Measurements from ENCODE around the gene GDI1. TPM values are rescaled to one million over a fixed set of nuclear protein-coding genes. Genes with fewer than 3 reads are reported as not detected.
"Not testable (repeated sequence)": the region's sequence is repeated elsewhere in the genome, so short reads cannot be mapped to it uniquely, and the experiment has no call there.

The GDI1 gene
- total RNA-seq: 82.6 TPM
- long read RNA-seq, transcript GDI1-204 (11 exons, 2,474 nt): major isoform, 25 of 35 reads
- long read RNA-seq, partial matches to known transcripts: 5 of 35 reads
- long read RNA-seq, other reads (novel, unspliced or antisense): 4 of 35 reads

- DNase-seq (ENCODE audit: low spot score): no peak
Measured at GRCh38 chrX:154436983-154437752, at the start of gene GDI1. Gene GDI1, plus strand, starts transcription at chrX:154437154. Its CDS starts 101 bp downstream, at chrX:154437255.

DNA sequence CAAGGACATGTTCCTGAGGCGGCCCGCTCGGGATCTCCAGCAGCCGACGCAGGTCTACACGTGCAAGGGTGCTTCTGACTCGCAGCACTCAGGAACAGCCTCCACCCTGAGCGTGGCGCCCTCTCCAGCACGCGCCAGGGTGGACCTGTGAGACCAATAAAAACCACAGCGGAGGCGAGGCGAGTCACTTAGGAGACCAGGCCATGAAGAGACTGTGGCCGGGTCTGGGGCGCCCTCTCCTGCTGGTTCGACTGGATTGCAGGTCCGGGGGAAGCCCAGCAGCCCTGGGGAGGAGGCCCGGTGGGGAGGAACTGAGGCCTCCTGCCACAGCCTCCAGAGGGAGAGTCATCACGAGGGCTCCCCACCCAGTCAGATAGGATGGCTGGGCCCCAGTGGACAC lies 48.9 kb upstream of the GDI1 start:
- DNase-seq (ENCODE audit: low spot score): not testable (repeated sequence)

- DNase-seq (ENCODE audit: low spot score): not testable (repeated sequence)
Measured at GRCh38 chrX:154388649-154389048, 48.3 kb upstream of the GDI1 start.

DNA sequence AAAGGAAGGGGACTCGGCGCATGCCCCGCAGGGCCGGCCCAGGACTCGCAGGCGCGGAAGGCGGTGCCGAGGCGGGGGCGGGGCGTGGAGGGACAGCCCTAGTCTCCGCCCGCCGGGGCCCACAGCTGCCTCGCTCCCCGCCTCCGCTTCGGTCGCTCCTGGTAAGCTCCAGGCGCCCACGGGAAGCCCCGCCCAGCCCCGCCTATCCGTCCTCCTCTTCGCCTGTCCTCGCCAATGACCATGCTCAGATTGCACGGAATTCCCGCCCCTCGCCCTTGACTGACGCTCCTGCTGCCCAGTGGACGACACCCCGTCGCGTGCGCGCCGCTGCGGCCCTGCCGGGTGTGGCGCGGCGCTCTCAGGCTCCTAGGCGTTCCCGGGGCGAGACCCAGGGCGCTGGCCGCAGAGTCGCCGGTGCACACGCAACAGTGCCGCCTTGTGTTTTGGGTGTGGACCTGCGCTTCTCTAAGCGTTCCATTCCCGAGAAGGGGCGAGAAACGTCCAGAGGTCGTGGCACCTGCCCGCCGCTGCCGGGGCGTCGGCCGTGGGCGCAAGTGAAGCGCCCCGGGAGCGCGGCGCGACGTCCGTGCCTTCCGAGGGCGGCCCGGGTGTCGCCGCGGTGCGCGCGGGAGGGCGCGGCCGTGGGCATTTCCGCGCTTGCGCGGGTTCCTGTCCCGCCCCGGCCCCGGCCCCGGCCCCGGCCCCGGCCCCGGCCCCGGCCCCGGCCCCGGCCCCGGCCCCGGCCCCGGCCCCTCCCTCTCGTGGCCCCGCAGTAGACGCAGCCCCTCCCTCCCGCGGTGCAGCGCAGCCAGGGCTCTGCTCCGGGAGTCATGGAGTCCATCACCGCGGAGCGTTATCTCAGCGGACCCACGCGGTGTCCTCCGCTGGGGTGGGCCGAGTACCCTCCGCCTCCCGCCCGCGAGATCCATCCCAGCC lies 46.9 kb upstream of the GDI1 start:
- DNase-seq (ENCODE audit: low spot score): not testable (repeated sequence)

DNA sequence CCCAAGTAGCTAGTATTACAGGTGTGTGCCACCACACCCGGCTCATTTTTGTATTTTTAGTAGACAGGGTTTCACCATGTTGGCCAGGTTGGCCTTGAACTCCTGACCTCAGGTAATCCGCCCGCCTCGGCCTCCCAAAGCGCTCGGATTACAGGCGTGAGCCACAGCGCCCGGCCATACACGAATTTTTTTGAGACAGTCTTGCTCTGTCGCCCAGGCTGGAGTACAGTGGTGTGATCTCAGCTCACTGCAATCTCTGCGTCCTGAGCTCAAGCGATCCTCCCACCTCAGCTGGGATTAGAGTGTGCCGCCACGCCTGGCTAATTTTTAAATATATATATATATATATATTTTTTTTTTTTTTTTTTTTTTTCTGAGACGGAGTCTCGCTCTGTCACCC lies 40.6 kb upstream of the GDI1 start:
- not testable (repeated sequence) for DNase-seq (ENCODE audit: low spot score)

GRCh38 chrX:154396973-154397887 lies 39.7 kb upstream of the GDI1 start:
- no peak for DNase-seq (ENCODE audit: low spot score)

GRCh38 chrX:154397888-154398667 lies 38.9 kb upstream of the GDI1 start, which contains the start of gene RPL10:
Gene RPL10, plus strand, starts transcription at chrX:154398377. Its CDS starts 143 bp downstream, at chrX:154398520.
- DNase-seq (ENCODE audit: low spot score): peak; percentile 97

- peak; percentile 94 for DNase-seq (ENCODE audit: low spot score)
Measured at GRCh38 chrX:154398668-154399526, 38.1 kb upstream of the GDI1 start.

DNA sequence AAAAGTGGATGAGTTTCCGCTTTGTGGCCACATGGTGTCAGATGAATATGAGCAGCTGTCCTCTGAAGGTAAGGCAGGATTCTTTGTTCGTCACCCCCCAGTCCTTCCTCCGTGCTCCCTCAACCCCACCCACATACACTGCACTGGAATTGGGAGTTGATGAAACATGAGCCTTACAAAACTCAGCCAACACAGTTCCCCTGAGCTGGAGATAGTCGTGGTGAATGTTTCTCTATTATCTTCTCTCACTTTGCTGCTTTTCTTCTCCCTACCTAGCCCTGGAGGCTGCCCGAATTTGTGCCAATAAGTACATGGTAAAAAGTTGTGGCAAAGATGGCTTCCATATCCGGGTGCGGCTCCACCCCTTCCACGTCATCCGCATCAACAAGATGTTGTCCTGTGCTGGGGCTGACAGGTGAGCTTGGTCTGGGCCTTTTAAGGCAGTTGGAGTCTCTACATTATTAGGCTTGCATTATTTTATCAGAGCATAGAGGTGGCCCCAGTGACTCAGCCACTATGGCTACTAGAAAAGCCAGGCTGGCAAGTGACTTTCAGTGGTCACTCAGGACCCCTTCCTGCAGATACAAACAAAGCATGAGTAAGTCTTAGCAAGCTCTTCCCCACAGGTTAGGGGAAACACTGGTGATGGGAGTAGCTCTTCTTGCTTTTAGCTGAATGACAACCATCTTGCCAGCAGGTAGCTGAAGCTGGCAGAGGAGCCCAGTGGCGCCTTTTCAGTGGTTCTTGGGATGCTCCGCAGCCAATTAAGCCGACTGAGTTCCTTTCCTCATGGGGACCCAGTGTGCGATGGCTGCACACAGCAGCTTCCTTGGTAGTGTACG lies 37.2 kb upstream of the GDI1 start:
- no peak for DNase-seq (ENCODE audit: low spot score)

DNA sequence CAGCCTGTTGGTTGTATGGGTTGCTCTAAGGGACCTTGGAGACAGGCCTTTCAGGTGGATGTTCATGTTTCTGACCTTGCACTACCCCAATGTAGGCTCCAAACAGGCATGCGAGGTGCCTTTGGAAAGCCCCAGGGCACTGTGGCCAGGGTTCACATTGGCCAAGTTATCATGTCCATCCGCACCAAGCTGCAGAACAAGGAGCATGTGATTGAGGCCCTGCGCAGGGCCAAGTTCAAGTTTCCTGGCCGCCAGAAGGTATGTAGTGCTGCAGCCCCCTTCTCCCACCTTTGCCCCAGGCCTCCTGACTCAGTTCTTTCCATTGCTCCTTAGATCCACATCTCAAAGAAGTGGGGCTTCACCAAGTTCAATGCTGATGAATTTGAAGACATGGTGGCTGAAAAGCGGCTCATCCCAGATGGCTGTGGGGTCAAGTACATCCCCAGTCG lies 36.6 kb upstream of the GDI1 start:
- not testable (repeated sequence) for DNase-seq (ENCODE audit: low spot score)

GRCh38 chrX:154401045-154401799 lies 35.7 kb upstream of the GDI1 start:
- no peak for DNase-seq (ENCODE audit: low spot score)

DNA sequence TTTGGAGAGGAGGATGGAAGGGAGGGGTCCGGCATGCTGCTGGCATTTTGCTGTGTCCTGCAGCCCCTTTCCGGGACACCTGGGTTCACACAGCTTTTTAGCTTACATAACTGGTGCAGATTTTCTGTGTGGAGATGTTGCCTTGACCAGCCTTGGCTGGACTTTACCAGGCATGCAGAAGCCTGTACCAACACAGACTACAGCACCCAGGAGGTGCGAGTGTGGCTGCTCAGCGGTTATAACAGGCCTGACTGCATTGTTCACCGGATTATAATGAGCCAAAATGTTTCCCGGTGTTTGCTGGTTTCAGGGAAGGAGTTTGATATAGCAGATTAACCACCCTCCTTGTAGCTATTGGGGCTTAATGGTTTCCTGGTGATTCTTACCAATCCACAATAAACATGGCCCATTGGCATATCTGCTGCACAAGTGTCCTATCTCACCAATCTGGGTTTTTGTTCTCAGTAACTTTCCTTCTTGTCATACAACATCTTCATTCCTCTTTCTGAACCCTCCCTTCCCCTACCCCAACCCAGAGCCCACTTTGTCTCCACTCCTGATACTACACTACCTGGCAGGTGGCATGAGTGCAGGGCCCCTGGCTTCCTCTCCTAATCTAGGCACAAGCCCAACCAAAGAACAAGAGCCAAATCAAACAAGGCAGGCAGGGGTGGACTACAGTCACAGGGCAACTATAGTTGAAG lies 34.9 kb upstream of the GDI1 start:
- DNase-seq (ENCODE audit: low spot score): no peak

DNA sequence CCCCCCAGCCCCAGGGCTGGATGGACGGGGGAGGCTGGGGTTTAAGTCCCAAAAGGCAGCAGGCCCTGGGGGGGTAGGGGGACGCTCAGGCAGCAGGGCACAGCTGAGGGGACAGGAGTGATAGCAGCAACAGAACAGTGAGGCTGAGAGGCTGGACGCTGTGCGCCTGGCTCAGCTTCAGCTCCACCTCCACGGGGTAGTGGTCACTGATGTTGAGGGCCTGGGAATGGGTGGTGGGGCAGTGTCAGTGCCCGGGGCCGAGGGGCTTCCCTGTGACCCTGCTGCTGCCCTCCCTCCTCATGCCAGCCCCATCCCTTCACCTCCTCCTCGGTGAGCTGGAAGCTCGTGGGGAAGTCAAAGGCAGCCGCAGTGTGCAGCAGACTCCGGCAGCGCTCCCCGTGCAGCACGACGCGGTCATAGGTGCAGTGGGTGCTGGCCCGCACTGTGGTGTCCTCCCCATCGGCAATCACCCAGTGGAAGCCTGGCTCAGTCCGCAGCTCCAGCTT lies 34.3 kb upstream of the GDI1 start:
- DNase-seq (ENCODE audit: low spot score): no peak

DNA sequence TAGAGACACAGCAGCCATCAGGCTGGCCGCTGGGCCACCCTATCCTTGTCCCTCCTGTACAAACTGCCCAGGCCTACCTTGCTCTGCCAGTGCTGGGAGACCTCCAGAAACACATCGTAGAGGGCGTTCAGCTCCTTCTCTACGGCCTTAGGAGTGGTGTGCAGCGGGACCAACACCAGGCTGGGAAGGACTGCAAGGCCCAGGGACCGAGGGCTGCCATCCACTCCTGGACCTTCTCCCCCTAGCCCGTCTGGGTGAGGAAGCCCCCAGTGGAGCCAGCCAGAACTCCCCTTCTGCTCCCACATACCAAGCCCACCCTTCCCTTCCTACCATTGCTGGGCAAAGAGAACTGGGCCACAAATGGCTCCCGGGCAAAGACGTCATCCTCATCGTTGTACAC lies 33.8 kb upstream of the GDI1 start:
- no peak for DNase-seq (ENCODE audit: low spot score)

GRCh38 chrX:154403858-154404257 lies 33.1 kb upstream of the GDI1 start:
- DNase-seq (ENCODE audit: low spot score): no peak

DNA sequence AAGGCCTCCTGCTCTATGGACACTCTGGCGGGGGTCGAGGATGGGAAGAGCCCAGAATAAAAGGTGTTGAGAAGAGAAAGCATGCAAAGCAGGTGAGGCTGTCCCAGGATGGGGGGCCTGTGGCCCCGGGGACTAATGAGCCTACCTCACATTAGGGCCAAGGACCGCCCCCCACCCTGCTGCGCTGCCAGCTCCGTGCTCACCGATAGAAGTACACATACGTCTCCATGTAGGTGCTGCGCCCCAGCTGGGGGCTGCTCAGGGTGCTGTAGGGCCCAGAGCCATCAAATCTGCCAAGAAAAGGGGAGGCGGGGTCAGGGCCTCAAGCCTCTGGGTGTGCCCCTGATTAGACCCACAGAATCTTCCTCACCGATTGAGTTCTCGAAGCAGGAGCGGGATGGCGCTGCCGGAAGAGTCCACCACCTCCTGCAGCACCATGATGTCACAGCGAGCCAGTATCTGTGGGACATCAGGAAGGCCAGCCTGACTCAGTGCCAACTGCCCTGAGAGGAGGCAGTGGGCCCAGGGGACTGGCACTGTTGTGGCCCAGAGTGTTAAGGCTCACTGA lies 32.2 kb upstream of the GDI1 start:
- DNase-seq (ENCODE audit: low spot score): no peak
